Epithelial cell of prostate (primary cell): ENCODE data around the gene SLC35A5.

Experiments
- DNase-seq: peaks from one replicate; pipeline ENCODE4 v3.0.0-alpha.2; 2011; ENCODE audit warnings: low read depth, low spot score
- H3K27ac ChIP-seq: fragments of 450-650 bp; 2 replicates; pipeline ENCODE4 v1.5.1; 2017; ENCODE audit warnings: mild to moderate bottlenecking

SLC35A5 gene

DNA sequence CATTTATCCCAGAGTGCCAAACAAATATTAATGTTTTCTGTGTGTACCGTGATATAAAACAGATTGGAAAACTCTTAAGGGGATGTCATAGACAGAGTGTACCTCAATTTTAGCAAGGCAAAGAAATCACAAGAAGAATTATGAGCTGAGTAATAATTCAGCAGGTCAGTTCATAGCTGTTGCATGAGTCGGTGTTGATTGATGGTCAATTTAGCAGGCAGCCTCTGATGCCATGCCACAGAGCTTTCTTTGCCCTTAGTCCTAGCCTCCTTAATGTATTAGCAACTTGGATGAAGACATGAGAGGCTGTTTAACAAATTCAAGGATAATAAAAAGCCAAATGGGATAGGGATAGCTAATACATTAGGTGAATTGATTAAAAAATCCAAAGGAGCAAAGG lies 6.8 kb downstream of the SLC35A5 start:
- no peak for DNase-seq
- peak overlapping the region; percentile 0 for H3K27ac ChIP-seq

GRCh38 chr3:112569265-112569664 lies 7.4 kb downstream of the SLC35A5 start:
- no peak overlapping the region for H3K27ac ChIP-seq
- no peak for DNase-seq

DNA sequence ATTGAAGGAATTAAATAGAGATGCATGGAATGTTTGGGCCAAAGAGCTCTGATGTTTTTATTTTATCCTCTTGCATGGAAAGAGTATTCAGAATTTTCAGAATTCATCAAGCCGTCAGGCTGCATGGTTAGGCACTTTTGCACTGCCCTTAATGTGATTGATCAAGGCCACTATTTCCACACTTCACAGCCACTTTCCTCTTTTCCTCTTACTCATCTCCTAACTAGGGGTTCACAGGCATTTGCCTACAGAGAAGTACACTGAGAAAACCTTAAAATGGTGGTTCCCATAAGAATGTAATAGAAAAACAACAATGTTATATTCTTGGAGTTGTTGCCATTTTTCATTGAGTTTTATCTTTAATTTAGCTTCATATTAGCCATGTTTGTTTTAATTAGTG lies 10.9 kb downstream of the SLC35A5 start:
- DNase-seq: no peak
- H3K27ac ChIP-seq: no peak overlapping the region

- no peak overlapping the region for H3K27ac ChIP-seq
- DNase-seq: no peak
Measured at GRCh38 chr3:112579232-112579631, 17.4 kb downstream of the SLC35A5 start.

GRCh38 chr3:112579697-112580096 lies 17.9 kb downstream of the SLC35A5 start:
- H3K27ac ChIP-seq: no peak overlapping the region
- no peak for DNase-seq

- H3K27ac ChIP-seq: no peak overlapping the region
- peak; percentile 12 for DNase-seq
Measured at GRCh38 chr3:112582244-112582874, 20.5 kb downstream of the SLC35A5 start.

GRCh38 chr3:112583105-112583504 lies 21.3 kb downstream of the SLC35A5 start:
- H3K27ac ChIP-seq: no peak overlapping the region
- no peak for DNase-seq

DNA sequence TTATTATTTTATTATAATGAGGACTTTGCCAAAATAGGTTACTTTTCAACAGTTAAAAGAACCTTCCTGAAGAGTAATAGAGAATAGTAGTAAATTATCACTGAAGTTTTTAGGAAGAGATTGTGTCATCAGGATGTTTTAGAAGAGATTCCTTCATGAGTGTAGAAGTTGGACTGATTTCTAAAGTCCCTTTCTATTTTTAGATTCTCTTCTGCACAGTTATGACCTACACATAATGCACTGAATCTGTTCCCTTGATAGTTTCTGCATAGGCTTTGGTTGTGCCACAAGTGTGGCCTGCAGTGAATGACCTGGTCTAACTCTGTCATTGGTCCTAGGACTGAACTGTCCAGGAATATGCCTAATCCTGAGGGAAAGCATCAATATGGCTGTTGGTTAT lies 23.9 kb downstream of the SLC35A5 start:
- DNase-seq: no peak
- H3K27ac ChIP-seq: no peak overlapping the region

DNA sequence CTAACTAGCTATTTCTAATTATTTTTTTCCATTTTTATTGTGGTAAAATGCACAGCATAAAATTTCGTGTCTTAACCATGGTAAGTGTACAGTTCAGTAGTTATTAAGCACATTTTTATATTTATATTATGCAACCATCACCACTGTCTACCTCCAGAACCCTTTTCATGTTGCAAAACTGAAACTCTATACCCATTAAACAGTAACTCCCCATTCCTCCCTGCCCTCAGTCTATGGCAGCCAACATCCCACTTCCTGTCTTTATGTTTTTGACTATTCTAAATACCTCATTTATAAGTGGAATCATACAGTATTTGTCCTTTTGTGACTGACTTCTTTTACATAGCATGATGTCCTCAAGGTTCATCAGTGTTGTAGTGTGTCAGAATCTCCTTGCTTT lies 25.5 kb downstream of the SLC35A5 start:
- DNase-seq: no peak
- H3K27ac ChIP-seq: no peak overlapping the region

GRCh38 chr3:112593258-112593657 lies 31.4 kb downstream of the SLC35A5 start:
- no peak for DNase-seq
- no peak overlapping the region for H3K27ac ChIP-seq

DNA sequence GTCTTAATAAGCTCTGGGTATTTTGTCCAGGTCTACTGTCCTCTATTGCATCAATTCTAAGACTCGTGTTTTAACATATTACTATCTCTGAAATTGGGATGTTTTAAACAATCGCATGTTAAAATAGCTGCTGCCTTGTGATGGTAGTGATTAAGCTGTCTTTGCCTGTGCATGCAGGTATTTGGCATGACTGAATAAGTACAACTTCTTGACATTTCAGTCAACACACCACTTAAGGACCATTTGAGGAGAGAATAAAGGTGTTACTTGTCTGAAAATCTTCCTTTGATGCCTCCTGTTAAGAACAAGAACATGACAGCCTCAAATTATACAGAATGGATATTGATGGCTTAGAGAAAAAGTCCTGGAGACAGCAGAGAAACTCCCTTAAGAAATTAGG lies 33.0 kb downstream of the SLC35A5 start:
- DNase-seq: no peak
- H3K27ac ChIP-seq: no peak overlapping the region

DNA sequence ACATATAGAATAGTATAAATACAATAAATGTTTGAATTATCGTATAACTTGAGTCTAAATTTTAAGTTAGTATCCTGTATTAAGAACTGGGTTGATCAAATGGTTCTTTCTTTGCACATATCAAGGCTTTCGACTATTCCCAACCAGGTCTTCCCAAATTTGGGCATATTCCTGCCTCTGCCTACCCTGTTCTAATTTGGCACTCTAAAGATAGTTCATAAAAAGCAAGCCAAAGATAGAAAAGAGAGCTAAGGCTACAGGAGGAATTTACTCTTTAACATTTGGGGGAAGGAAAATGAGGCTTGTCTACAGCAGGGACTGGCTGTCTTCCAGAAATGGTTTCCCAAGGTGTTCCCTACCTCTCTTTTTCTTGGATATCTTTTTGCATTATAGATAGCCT lies 36.1 kb downstream of the SLC35A5 start:
- no peak for DNase-seq
- H3K27ac ChIP-seq: no peak overlapping the region

GRCh38 chr3:112598731-112599130 lies 36.9 kb downstream of the SLC35A5 start:
- no peak overlapping the region for H3K27ac ChIP-seq
- no peak for DNase-seq

DNA sequence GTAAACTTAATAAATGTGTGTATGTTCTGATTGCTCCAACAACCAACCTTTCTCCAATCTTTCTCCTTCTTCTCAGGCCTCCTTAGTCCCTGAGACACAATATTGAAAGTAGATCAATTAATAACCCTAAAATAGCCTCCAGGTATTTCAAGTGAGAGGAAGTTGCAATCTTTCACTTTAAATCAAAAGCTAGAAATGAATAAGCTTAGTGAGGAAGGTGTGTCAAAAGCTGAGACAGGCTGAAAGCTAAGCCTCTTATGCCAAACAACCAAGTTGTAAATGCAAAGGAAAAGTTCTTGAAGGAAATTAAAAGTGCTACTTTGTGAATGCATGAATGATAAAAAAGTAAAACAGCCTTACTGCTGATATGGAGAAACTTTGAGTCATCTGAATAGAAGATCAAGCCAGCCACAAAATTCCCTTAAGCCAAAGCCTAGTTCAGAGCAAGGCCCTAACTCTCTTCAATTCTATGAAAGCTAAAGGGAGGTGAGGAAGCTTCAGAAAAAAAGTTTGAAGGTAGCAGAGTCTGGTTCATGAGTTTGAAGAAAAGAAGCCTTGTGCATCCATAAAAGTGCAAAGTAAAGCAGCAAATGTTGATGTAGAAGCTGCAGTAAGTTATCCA lies 40.5 kb downstream of the SLC35A5 start:
- DNase-seq: no peak
- no peak overlapping the region for H3K27ac ChIP-seq

- no peak overlapping the region for H3K27ac ChIP-seq
- DNase-seq: no peak
Measured at GRCh38 chr3:112604536-112604935, 42.7 kb downstream of the SLC35A5 start.

DNA sequence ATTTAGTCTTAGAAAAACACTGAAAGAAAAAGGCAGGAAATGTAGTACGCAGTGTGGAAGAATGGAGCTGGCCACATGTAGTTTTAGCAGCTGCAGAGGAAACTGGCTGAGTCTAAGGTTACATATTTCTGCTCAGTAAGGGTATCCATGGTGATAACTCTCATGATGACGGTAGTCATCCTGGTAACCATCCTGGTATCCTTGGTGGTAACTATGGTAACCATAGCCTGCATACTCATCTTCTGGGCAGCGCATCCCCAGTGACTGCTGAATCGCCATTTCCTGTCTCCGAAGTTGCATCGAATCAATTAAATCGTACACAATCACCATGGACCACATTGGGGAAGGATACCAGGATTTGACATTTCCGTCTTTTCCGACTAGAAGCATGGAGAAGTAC lies 43.4 kb downstream of the SLC35A5 start:
- no peak for DNase-seq
- no peak overlapping the region for H3K27ac ChIP-seq

- DNase-seq: no peak
- no peak overlapping the region for H3K27ac ChIP-seq
Measured at GRCh38 chr3:112606098-112606497, 44.3 kb downstream of the SLC35A5 start.

DNA sequence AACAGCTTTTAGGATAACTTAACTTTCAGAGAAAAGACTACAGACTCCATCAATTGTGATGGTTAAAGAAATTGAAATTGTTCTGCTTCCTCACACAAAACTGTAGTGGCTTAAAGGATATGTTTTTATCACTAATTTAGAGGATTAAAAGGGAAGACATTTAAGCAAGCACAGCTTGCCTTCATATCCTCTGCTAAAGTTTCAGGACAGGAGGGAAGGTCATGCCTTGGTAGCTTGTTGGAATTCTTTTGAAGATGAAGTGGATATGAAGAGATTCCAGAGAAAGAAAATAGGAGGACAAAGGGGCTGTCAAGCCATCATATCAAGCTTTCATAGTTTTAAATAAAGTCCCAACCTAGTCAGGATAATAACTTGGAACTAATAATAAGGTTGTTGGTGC lies 46.0 kb downstream of the SLC35A5 start:
- DNase-seq: no peak
- no peak overlapping the region for H3K27ac ChIP-seq

GRCh38 chr3:112610121-112610520 lies 48.3 kb downstream of the SLC35A5 start:
- DNase-seq: no peak

GRCh38 chr3:112611752-112612515 lies 50.1 kb downstream of the SLC35A5 start:
- H3K27ac ChIP-seq: no peak overlapping the region
- DNase-seq: no peak

More at GRCh38 chr3:112610121-112610520, 48.3 kb downstream of the SLC35A5 start:
- H3K27ac ChIP-seq: no peak overlapping the region

DNA sequence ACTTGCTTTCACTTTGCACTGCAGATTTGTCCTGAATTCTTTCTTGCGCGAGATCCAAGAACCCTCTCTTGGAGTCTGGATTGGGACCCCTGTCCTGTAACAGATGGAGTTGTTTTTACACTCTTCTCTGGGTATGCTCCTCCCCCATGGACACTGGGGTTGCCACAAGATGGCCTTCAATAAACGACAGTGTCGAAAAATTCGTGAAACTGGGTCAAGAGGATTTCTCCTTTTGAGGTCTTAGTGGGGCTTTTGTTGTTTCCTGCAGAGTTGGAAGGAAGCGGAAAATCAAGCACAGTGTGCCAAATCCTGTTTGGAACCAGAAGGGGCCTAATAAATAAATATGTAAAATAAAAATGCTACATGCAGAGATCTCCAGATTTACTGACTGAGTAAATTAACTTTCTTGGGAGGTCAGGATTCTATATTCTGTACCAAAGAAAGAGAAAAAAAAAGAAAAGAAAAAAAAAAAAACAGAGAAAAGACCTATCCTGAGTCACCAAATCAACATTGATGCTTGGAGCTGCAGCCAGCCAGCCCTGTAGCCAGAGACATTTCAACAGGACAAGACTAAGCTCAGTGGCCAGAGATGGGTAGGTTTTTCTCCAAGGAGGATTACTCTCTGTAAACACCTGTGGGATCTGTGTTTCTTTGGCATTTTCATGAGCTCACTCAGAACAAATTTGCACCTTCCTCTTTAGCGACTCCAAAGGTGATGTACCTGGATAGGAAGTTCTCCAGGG lies 54.3 kb downstream of the SLC35A5 start:
- no peak overlapping the region for H3K27ac ChIP-seq
- DNase-seq: no peak
